Measurements from ENCODE around the gene BPTF.
"Not testable (repeated sequence)": the region's sequence is repeated elsewhere in the genome, so short reads cannot be mapped to it uniquely, and the experiment has no call there.

Gene BPTF

DNA sequence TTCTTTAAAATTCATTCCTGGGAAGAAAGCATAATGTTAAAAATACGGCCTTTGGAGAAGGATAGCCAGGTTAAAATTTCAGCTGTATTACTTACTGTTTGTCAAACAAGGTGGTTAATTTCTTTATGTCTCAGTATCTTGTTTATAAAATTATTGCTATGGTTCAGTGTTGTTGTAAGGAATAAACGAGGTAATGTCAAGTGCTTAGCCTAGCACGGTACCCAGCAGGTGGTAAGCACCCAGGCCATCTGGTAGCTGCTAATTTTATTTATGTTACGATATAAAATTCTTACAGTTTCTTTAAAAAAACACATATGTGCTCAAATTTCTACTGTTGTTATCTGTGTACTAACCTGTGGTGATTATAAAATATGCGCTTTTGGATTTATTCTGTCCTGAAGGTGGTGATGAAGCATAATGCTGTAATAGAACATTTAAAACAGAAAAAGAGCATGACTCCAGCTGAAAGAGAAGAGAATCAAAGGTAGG is 122.1 kb downstream of the BPTF start:
- H3K4me3 Mint-ChIP-seq, result no peak overlapping the region
- H3K36me3 Mint-ChIP-seq, result peaks cover 33 to 51% of the 10 kb centered on the region in 2 donors
- ATAC-seq (replicated peaks) (no peak), DNase-seq (no peak)
- H3K27me3 Mint-ChIP-seq, result no peaks in the 10 kb centered on the region
- H3K27ac Mint-ChIP-seq, result no peak overlapping the region
- H3K4me1 Mint-ChIP-seq, result peaks cover 0 to under 1% of the 10 kb centered on the region in 2 donors
- no peaks in the 10 kb centered on the region for H3K9me3 Mint-ChIP-seq

DNA sequence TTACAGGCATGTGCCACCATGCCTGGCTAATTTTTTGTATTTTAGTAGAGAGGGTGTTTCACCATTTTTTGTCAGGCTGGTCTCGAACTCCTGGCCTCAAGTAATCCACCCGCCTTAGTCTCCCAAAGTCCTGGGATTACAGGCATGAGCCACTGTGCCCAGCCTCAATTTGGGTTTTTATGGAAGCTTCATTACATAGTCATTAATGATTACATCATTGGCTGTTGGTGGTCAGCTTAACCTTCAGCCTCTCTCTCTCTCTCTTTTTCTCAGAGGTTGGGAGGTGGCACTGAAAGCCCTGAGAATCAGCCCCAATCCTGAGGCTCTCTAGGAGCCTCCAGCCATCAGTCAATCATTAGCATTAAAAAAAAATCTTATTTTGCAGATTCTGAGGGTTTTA is 125.6 kb downstream of the BPTF start:
- Mint-ChIP-seq H3K9me3 (no peaks in the 10 kb centered on the region), H3K4me1 (no peaks in the 10 kb centered on the region), H3K27me3 (no peaks in the 10 kb centered on the region), H3K4me3 (no peak overlapping the region), H3K27ac (peak overlapping the region; percentile 28), H3K36me3 (peaks cover 36 to 47% of the 10 kb centered on the region in 2 donors)
- ATAC-seq (replicated peaks) (no peak), DNase-seq (no peak)

DNA sequence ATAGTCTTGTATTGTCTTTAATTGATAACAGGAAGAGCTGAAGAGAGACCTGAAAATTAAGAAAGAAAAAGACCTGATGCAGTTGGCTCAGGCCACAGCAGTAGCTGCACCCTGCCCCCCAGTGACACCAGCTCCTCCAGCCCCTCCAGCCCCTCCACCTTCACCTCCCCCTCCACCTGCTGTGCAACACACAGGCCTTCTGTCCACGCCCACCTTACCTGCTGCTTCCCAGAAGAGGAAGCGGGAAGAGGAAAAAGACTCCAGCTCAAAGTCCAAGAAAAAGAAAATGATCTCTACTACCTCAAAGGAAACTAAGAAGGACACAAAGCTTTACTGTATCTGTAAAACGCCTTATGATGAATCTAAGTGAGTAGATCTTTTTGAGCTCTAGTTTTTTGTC is 134.2 kb downstream of the BPTF start:
- DNase-seq (no peak), ATAC-seq (replicated peaks) (no peak)
- Mint-ChIP-seq H3K4me3 (no peak overlapping the region), H3K9me3 (no peaks in the 10 kb centered on the region), H3K36me3 (peaks cover 17 to 45% of the 10 kb centered on the region in 2 donors), H3K4me1 (peaks cover 3 to 9% of the 10 kb centered on the region in 2 donors), H3K27me3 (no peaks in the 10 kb centered on the region), H3K27ac (peak overlapping the region; percentile 42)

DNA sequence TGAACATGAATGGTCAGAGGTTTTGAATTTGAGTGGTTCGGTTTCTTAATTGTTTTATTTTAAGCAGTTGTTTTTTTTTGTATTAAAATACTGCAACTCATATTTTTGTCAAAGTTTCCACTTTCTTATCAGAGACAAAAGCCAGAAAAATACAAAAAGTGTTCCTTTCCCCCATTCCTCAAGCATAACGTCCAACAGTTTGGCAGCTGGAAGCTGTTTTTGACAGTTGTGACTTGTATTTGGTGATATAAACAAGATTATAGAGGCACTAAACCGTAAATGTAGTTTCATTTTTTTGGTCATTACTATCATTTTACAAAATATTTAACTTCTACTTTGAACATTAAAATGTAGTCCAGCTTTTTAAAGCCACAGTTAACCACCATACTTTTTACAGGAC is 135.0 kb downstream of the BPTF start:
- H3K9me3 Mint-ChIP-seq; H3K27me3 Mint-ChIP-seq; ATAC-seq (replicated peaks); H3K4me3 Mint-ChIP-seq; H3K4me1 Mint-ChIP-seq; DNase-seq; H3K27ac Mint-ChIP-seq: not testable (repeated sequence)
- peaks cover 21 to 47% of the 10 kb centered on the region in 2 donors for H3K36me3 Mint-ChIP-seq

DNA sequence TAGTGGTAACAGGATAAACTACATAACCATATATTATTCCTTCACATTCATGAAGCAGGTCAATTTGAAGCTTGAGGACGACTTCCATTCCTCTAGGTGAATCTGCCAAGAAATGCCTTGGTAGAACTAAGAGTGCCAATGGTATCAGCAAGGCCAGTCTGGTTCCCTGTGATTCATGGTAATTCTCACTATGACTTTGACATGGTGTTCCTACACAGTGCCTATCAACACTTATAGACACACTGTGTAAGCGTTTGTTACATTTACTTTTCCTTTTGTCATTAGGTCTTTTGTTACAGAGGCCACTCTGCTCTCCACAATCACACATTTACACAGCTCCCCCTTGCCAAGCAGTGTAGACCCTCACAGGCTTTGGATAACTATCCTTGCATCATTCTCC is 136.9 kb downstream of the BPTF start:
- Mint-ChIP-seq H3K36me3 (peaks cover 22 to 46% of the 10 kb centered on the region in 2 donors), H3K27ac (peak overlapping the region; percentile 47)
- not testable (repeated sequence) for DNase-seq, H3K9me3 Mint-ChIP-seq, H3K4me3 Mint-ChIP-seq, H3K27me3 Mint-ChIP-seq, H3K4me1 Mint-ChIP-seq
- ATAC-seq (replicated peaks), result peak in 1 of 2 donors; percentile 16

DNA sequence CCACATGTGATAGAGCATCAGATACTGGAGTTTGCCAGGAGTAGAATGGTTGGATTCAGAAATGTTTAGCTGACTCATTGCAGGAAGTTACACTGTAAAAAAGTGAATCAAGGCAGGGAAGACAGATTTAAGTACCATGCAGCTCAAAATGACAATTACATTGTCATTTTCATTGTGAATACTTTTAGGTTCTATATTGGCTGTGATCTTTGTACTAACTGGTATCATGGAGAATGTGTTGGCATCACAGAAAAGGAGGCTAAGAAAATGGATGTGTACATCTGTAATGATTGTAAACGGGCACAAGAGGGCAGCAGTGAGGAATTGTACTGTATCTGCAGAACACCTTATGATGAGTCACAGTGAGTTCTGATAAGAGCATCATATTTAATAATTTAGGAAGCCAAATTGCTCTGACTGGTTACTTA is 137.9 kb downstream of the BPTF start:
- peak overlapping the region; percentile 61 for H3K27ac Mint-ChIP-seq

DNA sequence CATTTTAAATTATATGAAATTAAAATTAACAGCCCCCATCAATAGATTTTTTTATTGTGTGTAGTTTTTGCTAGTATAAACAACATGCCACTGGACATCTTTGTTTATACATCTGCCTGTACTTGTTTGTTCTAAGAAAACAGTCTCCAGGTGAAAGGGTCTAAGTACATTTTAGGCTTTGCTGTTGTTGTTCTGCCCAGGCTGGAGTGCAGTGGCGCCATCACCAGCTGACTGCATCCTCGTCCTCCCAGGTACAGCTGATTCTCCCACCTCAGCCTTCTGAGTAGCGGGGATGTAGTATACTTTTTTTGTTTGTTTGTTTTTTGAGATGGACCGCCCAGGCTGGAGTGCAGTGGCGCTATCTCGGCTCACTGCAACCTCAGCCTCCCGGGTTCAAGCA is 145.5 kb downstream of the BPTF start:
- Mint-ChIP-seq H3K9me3 (no peaks in the 10 kb centered on the region), H3K27me3 (no peaks in the 10 kb centered on the region), H3K27ac (no peak overlapping the region), H3K4me1 (no peaks in the 10 kb centered on the region), H3K36me3 (peaks cover 12 to 23% of the 10 kb centered on the region in 2 donors), H3K4me3 (no peak overlapping the region)
- DNase-seq (no peak), ATAC-seq (replicated peaks) (no peak)

More for the DNA sequence above, 137.9 kb downstream of the BPTF start:
- H3K36me3 Mint-ChIP-seq, result peaks cover 22 to 46% of the 10 kb centered on the region in 2 donors
- peak; percentile 82 to 91 for ATAC-seq (replicated peaks)
- H3K4me1 Mint-ChIP-seq, H3K4me3 Mint-ChIP-seq, H3K9me3 Mint-ChIP-seq, H3K27me3 Mint-ChIP-seq: not testable (repeated sequence)
- peak; percentile 37 for DNase-seq

DNA sequence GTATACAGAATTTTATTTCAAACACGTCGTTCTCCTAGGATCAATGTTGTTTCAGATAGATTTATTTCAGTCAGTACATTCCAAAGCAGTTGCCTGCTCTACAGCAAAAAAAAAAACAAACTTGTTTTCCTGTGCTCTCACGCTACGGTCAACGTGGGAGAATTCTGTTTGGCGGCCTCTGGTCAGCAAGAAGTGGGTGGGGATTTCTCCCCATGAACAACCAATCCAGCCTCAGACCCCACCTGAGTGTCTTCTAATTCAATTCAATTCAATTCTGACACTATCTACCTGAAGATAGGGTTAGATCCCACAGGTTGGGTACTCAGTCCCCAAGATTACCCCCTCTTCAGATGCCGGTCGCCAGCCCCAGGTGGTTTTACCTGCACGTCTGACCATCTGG is 148.9 kb downstream of the BPTF start:
- no peak for DNase-seq
- Mint-ChIP-seq H3K27ac (no peak overlapping the region), H3K36me3 (peaks cover 13 to 27% of the 10 kb centered on the region in 2 donors), H3K9me3 (no peaks in the 10 kb centered on the region), H3K4me3 (no peak overlapping the region), H3K4me1 (peaks cover 2 to 7% of the 10 kb centered on the region in 2 donors), H3K27me3 (no peaks in the 10 kb centered on the region)
- no peak for ATAC-seq (replicated peaks)

- DNase-seq, result no peak
- H3K27ac Mint-ChIP-seq, result peak overlapping the region; percentile 59
- H3K27me3 Mint-ChIP-seq, result no peaks in the 10 kb centered on the region
- peaks cover 13 to 27% of the 10 kb centered on the region in 2 donors for H3K36me3 Mint-ChIP-seq
- no peak overlapping the region for H3K4me3 Mint-ChIP-seq
- ATAC-seq (replicated peaks), result no peak
- H3K9me3 Mint-ChIP-seq, result no peaks in the 10 kb centered on the region
- peaks cover 2 to 7% of the 10 kb centered on the region in 2 donors for H3K4me1 Mint-ChIP-seq
Measured at GRCh38 chr17:67974598-67975066, 149.3 kb downstream of the BPTF start.

- Mint-ChIP-seq H3K36me3 (peaks cover 17 to 34% of the 10 kb centered on the region in 2 donors), H3K4me1 (peaks cover 4 to 16% of the 10 kb centered on the region in 2 donors)
- not testable (repeated sequence) for ATAC-seq (replicated peaks); H3K27ac Mint-ChIP-seq; H3K27me3 Mint-ChIP-seq; H3K4me3 Mint-ChIP-seq; H3K9me3 Mint-ChIP-seq; DNase-seq
Measured at GRCh38 chr17:67976306-67976705, 151.0 kb downstream of the BPTF start.

- Mint-ChIP-seq H3K27ac (peak overlapping the region; percentile 1), H3K27me3 (no peaks in the 10 kb centered on the region), H3K36me3 (peaks cover 12 to 22% of the 10 kb centered on the region in 2 donors), H3K9me3 (no peaks in the 10 kb centered on the region), H3K4me3 (no peak overlapping the region), H3K4me1 (peaks cover 4 to 16% of the 10 kb centered on the region in 2 donors)
- ATAC-seq (replicated peaks) (peak in 1 of 2 donors; percentile 14), DNase-seq (no peak)
Measured at GRCh38 chr17:67980456-67980855, 155.2 kb downstream of the BPTF start.

DNA sequence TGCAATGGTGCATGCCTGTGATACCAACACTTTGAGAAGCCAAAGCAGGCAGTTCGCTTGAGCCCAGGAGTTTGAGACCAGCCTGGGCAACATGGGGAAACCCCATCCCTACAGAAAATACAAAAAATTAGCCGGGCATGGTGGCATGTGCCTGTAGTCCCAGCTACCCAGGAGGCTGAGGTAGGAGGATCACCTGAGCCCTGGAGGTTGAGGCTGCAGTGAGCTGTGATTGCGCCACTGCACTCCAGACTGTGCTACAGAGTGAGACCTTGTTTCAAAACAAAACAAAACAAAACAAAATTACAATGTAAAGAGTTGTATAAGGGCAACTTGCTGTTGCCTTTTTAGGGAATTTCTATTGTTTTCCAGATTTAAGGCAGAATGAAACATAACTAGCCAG is 155.6 kb downstream of the BPTF start:
- not testable (repeated sequence) for DNase-seq, H3K9me3 Mint-ChIP-seq, H3K27ac Mint-ChIP-seq, H3K4me3 Mint-ChIP-seq, H3K27me3 Mint-ChIP-seq
- Mint-ChIP-seq H3K4me1 (peaks cover 4 to 16% of the 10 kb centered on the region in 2 donors), H3K36me3 (peaks cover 12 to 19% of the 10 kb centered on the region in 2 donors)
- ATAC-seq (replicated peaks), result peak in 1 of 2 donors; percentile 44

DNA sequence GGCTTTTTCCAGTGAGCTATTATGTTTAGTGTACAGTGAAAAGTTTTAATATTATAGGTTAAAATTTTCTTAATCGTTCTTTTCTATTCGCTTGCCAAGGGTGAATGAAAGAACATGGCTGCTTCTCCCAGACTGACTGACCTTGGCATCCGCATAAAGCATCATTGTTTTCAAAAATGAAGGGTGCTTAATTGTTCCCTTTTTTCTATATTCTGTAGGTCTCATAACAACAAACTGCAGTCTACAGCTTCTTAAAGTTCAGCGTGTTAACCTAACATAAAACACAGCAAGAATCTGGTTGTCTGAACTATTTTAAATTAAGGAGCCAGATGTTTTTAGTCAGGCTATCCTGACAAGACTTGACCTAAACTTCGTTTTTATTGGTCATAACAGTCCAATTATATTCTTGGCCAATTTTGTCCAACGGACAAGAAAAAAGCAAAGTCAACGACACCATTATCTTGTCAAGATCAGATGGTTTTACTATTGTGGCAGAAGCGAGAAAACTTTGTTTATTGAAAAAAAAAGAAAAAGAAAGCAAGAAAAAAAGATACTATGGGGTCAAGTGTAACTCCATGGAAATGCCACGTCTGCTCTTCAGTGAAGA is 156.8 kb downstream of the BPTF start:
- no peaks in the 10 kb centered on the region for H3K9me3 Mint-ChIP-seq
- H3K27ac Mint-ChIP-seq, result no peak overlapping the region
- H3K27me3 Mint-ChIP-seq, result no peaks in the 10 kb centered on the region
- DNase-seq (no peak), ATAC-seq (replicated peaks) (no peak)
- H3K4me3 Mint-ChIP-seq, result no peak overlapping the region
- peaks cover 4 to 16% of the 10 kb centered on the region in 2 donors for H3K4me1 Mint-ChIP-seq
- H3K36me3 Mint-ChIP-seq, result peaks cover 12 to 15% of the 10 kb centered on the region in 2 donors

GRCh38 chr17:67982686-67983382 is 157.5 kb downstream of the BPTF start:
- no peaks in the 10 kb centered on the region for H3K27me3 Mint-ChIP-seq
- no peak overlapping the region for H3K4me3 Mint-ChIP-seq

GRCh38 chr17:67983383-67983688 is 158.0 kb downstream of the BPTF start:
- DNase-seq (no peak), ATAC-seq (replicated peaks) (no peak)
- Mint-ChIP-seq H3K36me3 (peaks cover 8 to 15% of the 10 kb centered on the region in 2 donors), H3K4me3 (no peak overlapping the region), H3K4me1 (peaks cover 4 to 14% of the 10 kb centered on the region in 2 donors), H3K9me3 (no peaks in the 10 kb centered on the region), H3K27me3 (no peaks in the 10 kb centered on the region), H3K27ac (no peak overlapping the region)

More at GRCh38 chr17:67982686-67983382, 157.5 kb downstream of the BPTF start:
- no peaks in the 10 kb centered on the region for H3K9me3 Mint-ChIP-seq
- H3K36me3 Mint-ChIP-seq, result peaks cover 10 to 15% of the 10 kb centered on the region in 2 donors
- H3K27ac Mint-ChIP-seq, result no peak overlapping the region
- DNase-seq (no peak), ATAC-seq (replicated peaks) (no peak)
- peaks cover 4 to 16% of the 10 kb centered on the region in 2 donors for H3K4me1 Mint-ChIP-seq
